Activated CD4-positive, alpha-beta T cell treated with anti-CD3 and anti-CD28 coated beads for 4 hours (primary cell): ENCODE results near the gene MED12L.
A peak's percentile ranks its signal among the peaks of the same experiment; 100 is the strongest.
"Not testable (repeated sequence)": the region's sequence is repeated elsewhere in the genome, so short reads cannot be mapped to it uniquely, and the experiment has no call there.

ENCODE experiments used
- DNase-seq, 2 donors: peaks; one replicate each; pipeline ENCODE4 v3.0.0-alpha.2; 2020

The MED12L gene

DNA sequence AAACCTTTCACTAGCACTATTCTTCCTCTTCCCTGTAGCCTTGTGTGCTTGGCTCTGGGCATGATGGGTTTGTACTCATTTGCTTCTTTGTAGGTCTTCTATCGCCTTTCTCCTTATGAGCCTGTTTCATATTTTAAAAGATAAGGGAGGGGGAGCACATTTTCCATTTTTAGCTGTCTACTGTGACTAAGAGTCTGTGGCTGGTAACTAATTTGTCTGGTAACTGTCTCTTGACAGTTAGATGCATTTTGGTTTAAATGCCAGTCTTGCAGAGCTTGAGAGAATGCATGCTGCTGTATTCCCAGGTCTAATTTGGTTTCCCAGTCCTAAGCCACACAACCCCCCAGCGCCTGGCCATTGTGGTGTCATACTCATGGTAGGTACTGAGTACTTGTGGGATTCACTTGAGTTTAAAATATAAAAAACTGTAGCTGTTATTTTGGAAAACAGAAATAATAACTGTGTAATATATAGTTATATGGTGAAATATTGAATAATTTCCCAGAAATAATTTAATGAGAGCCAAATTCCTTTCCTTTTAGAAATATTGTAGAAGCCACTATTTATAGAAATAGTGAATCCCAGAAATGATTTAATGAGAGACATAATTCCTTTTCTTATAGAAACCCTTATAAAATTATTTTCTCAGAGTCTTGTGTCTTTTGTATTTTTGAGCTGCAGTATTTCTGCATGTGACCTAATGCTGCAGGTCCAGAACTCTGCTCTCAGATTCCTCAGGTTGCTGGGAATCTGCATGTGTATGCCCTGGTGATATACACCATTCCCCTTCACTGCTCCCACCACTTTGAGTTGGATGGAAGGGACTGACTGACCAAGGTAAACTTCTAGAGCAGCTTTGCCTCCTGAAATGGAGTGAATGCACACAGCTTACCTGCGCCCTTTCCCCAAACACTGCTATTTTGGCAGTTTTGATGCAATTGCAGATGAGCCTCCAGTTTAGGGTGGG is 131.5 kb downstream of the MED12L start:
- DNase-seq, result no peak

DNA sequence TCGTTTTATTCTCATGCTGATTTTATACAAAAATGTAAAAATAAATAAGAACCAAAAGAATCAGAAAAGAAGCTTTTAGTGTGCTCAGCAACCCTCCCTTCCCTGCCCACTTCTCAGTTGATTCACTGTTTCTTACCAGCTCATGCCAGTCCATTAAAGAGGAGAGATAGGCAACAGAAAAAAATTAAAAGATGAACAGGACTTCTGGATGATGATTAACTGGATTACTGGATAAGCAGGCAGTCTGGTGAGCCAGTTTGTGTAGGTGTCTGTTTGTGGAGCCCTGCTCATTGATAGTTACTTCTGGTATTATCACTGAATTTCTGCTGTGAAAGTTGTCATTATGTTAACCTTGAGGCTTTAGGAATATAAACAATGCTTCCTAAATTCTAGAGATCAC is 132.7 kb downstream of the MED12L start:
- no peak for DNase-seq

DNA sequence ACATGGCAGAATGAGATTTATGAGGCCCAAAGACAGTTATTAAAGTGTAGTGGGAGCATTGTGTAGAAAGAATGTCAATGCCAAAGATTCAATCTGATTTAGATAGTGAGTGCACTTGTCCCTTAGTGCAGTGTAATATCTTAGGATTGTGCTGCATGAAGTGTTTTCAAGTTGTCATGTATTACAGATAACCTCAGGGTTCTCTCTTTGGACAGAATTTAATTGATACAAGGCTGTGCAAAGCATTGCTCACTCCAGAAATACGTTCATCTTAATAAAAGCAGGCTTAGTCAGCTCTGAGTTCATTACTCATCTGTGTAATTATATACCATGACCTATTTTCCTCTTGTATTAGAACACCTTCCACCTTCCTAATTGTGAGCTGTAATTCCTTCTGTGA is 133.6 kb downstream of the MED12L start:
- no peak for DNase-seq

DNA sequence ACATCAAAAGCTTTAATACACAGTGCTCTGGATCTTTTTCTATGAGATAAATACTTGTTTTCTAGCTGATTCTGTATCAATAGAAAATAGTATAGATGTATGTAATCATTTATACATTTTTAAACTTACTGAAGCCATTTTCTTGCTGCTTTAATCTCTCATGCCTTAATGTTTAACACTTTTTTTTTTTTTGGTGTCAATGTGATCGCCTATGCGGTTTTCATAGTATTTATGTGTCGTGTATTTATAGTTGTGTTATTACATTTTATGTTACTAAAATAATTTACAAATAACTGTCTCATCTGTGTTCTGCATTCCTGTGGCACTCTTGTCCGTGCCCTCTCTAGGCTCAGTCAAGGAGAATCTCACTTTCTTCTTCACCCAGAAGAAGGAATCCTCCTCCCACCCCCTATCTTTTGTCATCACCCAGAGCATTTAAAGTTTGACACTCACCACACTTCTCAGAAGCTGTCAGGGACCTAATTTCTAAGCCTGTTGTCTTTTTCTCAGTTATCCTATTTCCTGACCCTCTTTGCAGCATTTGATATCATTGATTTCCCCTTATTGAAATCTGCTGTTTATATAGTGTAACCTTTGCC is 138.9 kb downstream of the MED12L start:
- DNase-seq, result no peak

DNA sequence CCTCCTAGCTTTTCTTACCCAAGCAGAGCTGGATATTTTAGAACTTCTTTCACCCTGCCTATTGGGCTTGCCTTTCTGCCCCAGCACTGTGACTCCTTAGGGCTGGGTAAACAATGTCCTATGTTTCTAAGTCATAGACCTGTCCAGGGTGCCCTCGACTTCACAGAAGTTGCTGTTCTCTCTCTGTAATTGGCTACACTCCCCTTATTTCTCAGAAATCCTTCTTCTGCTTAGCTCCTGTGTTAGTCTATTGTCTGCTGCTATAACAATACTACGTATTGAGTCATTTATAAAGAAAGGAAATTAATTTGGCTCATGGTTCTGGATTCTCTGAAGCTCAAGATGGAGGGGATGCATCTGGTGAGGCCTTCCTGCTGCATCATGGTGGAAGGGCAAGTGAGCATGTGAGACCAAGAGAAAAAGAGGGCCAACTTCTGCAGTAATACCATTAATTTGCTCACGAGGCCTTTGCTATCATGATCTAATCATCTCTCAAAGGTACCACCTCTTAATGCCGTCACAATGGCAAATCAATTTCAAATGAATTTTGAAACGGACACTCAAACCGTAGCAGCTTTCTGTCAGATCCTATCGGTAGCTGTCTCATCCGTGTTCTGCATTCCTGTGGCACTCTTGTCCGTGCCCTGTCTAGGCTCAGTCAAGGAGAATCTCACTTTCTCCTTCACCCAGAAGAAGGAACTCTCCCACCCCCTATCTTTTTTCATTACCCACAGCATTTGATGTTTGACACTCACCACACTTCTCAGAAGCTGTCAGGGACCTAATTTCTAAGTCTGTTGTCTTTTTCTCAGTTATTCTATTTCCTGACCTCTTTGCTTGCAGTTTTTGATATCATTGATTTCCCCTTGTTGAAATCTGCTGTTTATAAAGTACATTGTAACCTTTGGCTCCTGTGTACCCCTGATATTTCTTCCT is 139.8 kb downstream of the MED12L start:
- DNase-seq, result no peak

DNA sequence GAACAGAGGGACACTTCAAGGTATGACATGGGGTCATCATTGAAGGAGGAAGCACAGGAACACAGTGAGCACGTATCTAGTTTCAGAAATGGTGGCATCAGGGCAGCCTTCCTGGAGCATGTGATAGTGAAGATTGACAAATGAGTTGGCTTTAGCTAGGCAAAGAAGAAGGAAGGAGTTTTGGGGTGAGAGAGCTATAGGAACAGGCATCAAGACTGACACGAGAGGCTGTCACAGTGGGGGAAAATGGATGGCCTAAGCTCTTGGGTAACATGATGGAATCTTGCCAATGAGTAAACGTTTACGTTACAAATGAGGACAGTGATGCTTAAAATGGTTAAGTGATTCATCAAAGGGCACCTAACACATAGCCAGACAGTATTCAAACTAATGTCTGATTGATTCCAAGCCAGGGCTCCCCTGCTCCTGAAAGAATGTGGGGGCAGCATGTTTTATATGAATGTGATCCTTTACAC is 140.7 kb downstream of the MED12L start:
- no peak for DNase-seq

DNA sequence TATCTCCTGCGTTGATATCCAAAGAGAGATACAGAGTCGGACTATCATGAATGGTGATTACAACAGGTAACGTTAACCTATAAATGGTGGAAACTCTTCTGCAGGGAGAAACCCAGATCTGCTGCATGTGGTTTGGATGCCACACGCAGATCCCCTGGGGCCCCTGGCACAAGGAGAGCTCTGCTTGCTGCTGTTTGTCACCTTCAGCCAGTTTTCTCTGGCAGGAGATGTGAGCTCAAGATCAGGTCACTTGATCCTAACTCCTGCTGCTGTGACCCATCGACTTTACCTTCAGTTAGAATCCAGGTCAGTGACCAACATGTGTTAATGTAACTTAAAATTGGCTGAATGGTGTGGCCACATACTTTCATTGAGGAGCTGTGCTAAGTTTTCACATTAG is 141.4 kb downstream of the MED12L start:
- DNase-seq, result no peak

DNA sequence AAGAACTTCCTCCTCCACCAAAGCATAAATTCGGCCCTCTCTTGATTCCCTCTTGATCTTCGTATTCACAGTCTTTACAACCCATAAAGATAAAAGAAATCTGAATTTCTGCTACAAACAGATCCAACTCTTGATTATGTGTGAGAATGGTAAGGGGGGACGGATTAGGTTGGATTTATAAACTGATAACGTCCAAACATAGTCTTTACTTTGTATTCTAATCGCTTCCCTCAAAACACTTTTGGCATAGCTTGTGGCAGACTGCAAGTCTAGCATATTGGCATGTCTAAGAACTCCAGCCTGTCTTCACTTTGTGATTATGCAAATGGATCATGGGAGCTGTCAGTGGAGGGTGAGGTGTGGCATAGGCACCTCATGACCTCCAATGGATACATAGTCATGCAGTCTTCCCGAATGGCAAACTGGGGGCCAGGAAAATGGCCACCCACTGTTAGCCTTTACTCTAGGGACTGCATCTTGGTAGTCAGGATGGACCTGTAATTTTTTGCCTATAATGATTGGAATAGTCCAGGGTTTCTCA is 141.9 kb downstream of the MED12L start:
- DNase-seq, result no peak

DNA sequence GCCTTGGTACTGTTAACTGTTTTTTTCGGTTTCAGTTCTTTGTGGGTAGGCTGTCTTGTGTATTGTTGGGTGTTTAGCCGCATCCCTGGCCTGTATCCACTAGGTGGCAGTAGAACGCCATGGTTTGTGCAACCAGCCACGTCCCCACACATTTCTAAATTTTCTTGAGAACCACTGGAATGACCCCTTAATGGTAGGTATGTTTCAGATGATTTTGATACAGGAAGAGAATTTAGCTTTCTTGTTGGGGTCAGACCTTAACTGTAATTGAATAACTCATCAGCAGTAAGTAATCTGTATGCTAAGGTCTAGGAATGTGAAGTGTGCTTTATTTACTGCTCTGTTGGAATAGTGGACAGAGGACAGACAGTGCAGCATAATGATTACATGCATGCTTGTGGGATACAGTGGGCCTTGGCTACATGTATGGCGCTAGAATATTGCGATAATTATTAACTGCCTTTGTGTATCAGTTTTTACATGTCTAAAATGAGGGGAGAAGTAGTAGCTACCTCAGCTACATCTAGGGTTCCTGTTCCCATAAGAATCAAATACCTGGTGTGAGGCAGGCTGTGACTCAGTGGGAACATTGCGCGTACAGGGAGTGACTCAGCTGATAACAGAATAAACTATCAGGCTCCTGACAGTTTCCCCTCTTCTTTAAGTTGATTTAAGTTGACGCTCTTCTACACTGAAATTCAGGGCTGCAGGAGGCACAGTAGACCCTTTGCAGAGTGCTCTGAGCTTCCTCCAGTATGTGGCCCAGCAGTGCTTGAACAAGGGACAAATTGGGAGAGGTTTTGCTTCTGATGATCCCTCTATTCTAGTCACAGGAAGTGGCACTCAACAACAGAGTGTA is 142.6 kb downstream of the MED12L start:
- DNase-seq, result peak; percentile 74 to 85

DNA sequence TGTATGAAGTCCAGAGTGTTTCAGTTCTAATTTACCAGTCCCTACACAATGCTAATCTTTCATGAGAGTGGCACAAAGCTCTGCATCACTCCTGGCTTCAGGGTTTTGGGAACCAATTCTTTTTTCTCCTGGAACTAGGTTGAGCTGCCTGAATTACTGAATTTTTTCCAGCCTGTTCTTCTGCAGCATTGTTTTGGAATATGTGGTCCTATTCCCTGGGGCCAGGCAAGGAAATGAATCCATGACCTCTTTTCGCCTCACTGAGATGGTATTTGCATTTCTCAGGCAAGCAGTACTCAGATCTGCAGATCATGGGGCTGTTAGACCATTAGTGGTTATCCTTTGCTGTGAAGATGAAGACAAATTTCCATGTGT is 143.2 kb downstream of the MED12L start:
- DNase-seq, result no peak

DNA sequence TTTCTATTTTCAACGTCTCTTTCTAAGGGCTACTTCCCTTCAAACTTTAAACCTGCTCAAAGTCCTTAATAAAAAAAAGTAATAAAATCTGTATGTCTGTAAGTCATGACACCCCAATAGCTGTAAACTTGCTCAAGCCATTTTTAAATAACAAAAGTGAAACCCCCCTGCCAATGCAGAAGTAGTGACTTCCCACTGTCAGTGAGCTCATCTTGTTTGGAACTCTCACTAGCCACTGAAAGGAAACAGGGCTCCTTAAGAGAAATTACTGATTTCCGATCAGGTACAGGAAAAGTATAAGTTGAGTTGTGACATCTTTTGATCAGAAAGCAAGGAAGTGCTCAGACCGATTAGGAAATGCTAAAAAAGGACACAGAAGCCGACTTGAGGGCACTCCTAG is 145.2 kb downstream of the MED12L start:
- no peak for DNase-seq

DNA sequence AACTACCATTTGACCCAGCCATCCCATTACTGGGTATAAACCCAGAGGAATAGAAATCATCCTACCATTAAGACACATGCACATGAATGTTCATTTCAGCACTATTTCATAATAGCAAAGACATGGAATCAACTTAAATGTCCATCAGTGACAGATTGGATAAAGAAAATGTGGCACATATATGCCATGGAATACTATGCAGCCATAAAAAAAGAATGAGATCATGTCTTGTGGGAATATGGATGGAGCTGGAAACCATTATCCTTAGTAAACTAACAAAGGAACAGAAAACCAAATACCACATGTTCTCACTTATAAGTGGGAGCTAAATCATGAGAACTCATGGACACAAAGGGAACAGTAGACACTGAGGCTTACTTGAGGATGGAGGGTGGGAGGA is 146.9 kb downstream of the MED12L start:
- not testable (repeated sequence) for DNase-seq

DNA sequence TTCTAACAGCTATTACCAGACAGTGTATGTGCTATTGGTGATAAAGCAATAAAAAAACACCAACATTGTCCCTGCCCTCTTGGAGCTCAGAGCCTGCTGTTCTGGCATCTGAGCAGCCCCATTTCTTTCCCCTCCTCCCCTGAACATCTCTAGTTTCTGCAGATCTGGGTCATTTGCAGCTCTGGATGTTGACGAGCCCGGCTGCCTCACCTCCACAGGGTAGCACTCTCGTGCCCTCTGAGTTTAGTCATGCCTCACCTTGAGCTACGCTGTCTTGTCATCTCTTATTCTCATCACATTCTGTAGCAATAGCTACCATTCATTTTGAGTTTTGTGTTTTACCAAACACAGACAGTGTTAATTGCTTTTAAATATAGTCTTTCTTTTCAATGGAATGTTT is 147.5 kb downstream of the MED12L start:
- DNase-seq, result no peak

DNA sequence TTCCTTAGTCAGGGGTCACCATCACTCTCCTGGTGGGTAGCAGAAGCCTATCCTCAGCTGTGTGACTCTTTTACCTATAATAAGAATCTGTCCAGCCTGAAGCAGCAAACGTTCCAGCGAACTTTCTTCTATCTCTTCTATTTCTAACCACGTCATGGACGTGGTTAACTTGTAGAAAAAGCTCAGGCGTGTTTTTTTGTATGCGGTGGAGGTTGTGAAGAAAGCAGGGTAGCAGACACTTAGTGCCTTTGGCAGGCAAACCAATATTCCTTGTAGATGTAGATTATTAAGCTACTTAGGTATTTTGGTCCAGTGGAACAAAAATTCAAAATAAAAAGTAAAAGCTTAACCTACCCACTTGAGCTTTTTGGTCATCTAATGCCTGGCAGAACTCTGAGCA is 149.4 kb downstream of the MED12L start:
- no peak for DNase-seq

DNA sequence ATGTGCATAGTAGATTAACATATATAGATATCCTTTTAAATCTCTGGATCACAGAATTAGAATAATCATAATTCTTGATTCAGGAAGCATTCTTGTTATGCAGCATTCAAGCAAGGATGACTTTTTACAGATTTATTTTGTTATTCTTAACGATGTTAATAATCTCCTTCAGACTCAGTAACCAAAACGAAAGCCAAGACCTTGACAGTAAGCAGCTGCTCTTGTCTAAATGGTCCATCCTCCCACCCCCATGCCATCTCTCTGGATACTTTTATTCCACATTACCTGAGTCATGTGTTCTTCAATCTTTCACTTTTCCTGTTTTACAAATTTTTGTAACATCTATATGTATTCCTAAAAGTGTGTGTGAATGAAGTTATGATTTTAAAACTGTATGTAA is 150.9 kb downstream of the MED12L start:
- no peak for DNase-seq

DNA sequence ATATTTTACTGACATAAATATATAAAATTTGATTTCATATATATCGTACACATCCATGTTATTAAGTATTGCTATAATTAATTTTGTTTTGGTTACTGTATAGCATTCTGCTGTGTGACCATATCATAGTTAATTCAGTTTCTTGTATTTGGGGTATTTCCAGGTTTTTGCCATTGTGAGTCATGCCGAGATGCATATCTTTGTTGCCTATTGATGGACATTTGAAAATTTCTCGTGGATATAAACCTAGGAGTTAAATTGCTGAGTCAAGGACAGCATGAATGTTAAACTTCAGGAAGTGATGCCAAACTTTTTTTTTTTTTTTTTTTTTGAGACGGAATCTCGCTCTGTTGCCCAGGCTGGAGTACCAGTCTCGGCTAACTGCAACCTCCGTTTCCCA is 151.3 kb downstream of the MED12L start:
- no peak for DNase-seq

DNA sequence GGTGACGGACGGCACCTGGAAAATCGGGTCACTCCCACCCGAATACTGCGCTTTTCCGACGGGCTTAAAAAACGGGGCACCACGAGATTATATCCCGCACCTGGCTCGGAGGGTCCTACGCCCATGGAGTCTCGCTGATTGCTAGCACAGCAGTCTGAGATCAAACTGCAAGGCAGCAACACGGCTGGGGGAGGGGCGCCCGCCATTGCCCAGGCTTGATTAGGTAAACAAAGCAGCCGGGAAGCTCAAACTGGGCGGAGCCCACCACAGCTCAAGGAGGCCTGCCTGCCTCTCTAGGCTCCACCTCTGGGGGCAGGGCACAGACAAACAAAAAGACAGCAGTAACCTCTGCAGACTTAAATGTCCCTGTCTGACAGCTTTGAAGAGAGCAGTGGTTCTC is 156.5 kb downstream of the MED12L start:
- not testable (repeated sequence) for DNase-seq

DNA sequence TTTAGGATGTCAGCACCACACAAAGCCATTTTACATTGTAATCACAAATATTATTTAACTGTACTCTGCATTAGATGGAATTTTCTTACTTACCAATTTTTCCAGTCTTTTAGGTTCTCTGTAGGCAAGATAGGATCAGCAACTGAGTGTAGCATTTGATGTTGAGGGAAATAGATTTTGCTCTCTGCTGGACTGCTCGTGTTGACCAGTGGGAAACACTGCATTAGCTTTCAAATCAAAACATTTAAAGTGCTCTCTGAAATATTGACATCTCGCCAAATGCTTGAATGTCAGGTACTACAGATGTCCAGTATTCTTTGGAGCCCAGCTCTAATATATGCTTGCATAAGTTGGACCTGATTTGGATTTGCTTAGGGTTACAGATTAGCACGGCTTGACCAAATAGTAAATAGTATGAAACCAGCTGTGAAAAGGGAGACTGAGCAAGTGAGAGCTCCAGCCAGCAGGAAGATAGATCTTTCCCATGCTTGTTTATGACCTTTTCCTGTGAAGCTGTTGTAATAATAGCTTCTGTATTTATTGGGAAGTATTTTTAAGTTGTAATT is 163.4 kb downstream of the MED12L start:
- DNase-seq, result no peak

DNA sequence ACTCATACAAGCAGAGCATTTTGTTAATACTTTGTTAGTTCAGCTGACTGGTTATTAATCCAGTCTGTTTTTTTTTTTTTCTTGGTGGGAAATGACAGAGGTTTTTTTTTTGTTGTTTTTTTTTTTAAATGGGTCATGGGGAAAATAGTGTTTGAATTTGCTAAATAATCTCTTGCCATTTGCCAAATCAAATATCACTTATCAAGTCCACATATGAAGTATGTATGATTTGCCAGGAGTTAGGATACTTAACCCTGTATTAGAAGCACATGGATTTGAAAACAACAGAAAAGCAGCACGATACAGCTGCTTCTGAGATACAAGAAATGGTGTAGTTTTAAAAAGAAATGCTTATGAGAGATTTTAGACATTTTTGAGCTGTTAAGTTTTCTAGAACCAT is 171.3 kb downstream of the MED12L start:
- DNase-seq, result no peak

DNA sequence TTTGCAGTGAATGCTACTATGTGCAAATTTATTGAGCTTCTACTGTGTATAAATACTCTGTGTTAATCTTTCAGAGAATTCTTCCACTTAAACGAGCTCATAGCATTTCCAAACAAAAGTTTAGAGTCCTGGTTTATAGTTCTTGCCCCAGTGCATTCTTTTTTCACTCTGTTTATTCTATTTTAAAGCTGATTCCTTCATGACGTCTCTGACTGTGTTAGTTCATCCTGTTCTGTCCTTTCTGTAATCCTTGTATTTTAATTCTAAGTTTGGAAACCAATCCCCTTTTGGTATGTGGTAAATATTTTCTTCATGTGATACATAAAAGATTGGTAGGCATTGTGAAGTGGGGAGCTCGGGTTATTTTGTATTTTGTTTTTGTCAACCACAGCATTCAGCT is 174.2 kb downstream of the MED12L start:
- DNase-seq, result no peak

DNA sequence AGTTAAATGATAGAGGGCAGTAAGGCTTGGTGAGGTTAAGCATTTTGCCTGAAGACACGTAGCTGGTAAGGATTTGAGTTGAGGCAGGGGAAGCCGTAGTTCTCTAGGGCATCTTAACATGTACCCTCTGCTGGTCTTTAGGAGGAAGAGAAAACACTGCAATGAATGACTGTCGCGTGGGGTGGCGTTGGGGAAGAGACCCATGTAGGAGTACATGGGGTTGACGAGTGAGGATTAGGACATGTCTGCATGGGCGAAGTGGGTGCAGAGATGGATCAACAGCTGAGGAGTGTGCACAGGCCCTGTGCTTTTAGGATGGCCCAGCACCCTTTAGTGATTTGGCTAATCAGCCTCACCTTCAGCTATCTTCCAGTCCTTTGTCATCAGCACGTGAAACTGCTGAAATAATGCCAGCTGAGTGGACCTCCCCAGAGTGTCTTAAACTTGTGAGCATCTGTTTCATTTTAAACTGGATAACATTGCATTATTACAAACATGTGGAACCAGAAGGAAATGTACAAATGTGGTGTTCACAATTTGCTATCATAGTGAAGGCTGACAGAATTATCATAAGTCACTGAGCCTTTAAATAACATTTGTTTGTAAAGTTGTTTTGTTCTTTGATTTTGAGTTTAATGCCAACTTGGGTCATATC is 177.5 kb downstream of the MED12L start:
- no peak for DNase-seq
